Panc1 (cell line): Measurements from ENCODE around the gene TPPP. TPM values are rescaled to one million over a fixed set of nuclear protein-coding genes. Genes with fewer than 3 reads are reported as not detected.
A peak's percentile ranks its signal among the peaks of the same experiment; 100 is the strongest.
"Not testable (repeated sequence)": the region's sequence is repeated elsewhere in the genome, so short reads cannot be mapped to it uniquely, and the experiment has no call there.

Experiments used
- ATAC-seq: fragments of 200-7000 bp; cut with Tn5 transposase; 2 replicates; pipeline ENCODE4 v1.9.1; 2020; ENCODE audit warnings: mild to moderate bottlenecking, moderate library complexity
- BruUV-seq: library from RNA; stranded (reverse); fragments of 400-500 nt; replicated peaks from 2 replicates; lab custom pipeline; 2021; lab: Mats Ljungman, UMichigan
- CTCF ChIA-PET: fragments of 300-600 bp; sonication (Branson Sonifier 250); formaldehyde crosslinking; loops from one replicate; lab custom pipeline; 2022; ENCODE audit warnings: antibody characterized with exemption; lab: Charles Lee
- POLR2A ChIA-PET: fragments of 300-600 bp; sonication (Branson Sonifier 250); formaldehyde crosslinking; loops from one replicate; lab custom pipeline; 2022; ENCODE audit warnings: antibody characterized with exemption; lab: Charles Lee
- DNase-seq: peaks from one replicate; pipeline ENCODE4 v3.0.0-alpha.2; 2010; ENCODE audit warnings: low read depth, low spot score
- H3K27ac ChIP-seq: 2 replicates; pipeline ENCODE4 v1.5.1; 2011; ENCODE audit warnings: mild to moderate bottlenecking, low read length, inconsistent platforms
- H3K27me3 ChIP-seq: fragments of 200-500 bp; sonication (Bioruptor generic); 2 replicates; pipeline ENCODE4 v1.6.0; 2014; ENCODE audit warnings: low read length, inconsistent platforms; ENCODE audit not compliant: control insufficient read depth, insufficient read depth
- H3K36me3 ChIP-seq: fragments of 200-500 bp; sonication (Bioruptor generic); 2 replicates; pipeline ENCODE4 v1.5.1; 2014; ENCODE audit warnings: inconsistent platforms, mild to moderate bottlenecking, low read length, moderate library complexity; ENCODE audit not compliant: control insufficient read depth, insufficient read depth
- H3K4me1 ChIP-seq: 2 replicates; pipeline ENCODE4 v1.5.1; 2011; ENCODE audit warnings: inconsistent platforms, mild to moderate bottlenecking, low read length, moderate library complexity; ENCODE audit not compliant: control insufficient read depth, insufficient read depth
- H3K4me3 ChIP-seq, 2 experiments: 2 replicates each; pipeline ENCODE4 v1.5.1; 2011 to 2012; ENCODE audit warnings: low read depth in 2 of 2, low read length in 2 of 2, mild to moderate bottlenecking in 2 of 2, inconsistent platforms in 1 of 2, moderate library complexity in 1 of 2
- H3K9me3 ChIP-seq: fragments of 200-500 bp; sonication (Bioruptor generic); 2 replicates; pipeline ENCODE4 v1.5.1; 2014; ENCODE audit warnings: low read depth, mild to moderate bottlenecking, inconsistent platforms, low read length, moderate library complexity; ENCODE audit not compliant: control insufficient read depth, insufficient read depth
- POLR2AphosphoS5 ChIP-seq: IDR thresholded peaks from 2 replicates; pipeline ENCODE4 v1.6.1; 2012; ENCODE audit warnings: mild to moderate bottlenecking, low read depth, low read length, moderate library complexity
- SIN3A ChIP-seq: IDR thresholded peaks from 2 replicates; pipeline ENCODE4 v1.6.1; 2012; ENCODE audit warnings: low read depth, mild to moderate bottlenecking, low read length, moderate library complexity, borderline replicate concordance; ENCODE audit not compliant: insufficient read depth
- TCF7L2 ChIP-seq: IDR thresholded peaks from 2 replicates; pipeline ENCODE4 v1.6.1; 2011; ENCODE audit warnings: mild to moderate bottlenecking, low read depth, low read length, inconsistent platforms
- in situ Hi-C: cut with HindIII; loops from 2 replicates; pipeline ENCODE4 v1.10.0; 2016; ENCODE audit warnings: low sequenced_read_pairs, low pct_unique_long_range_greater_than_20kb
- intact Hi-C: fragments of 100-400 bp; cut with micrococcal nuclease; formaldehyde crosslinking; loops from one replicate; pipeline ENCODE4 v1.10.0; 2022; ENCODE audit not compliant: unreplicated experiment
- total RNA-seq: library from RNA; stranded (reverse); gene quantifications from one replicate; pipeline ENCODE4 v1.2.1, GENCODE V29; 2021; ENCODE audit not compliant: unreplicated experiment

TPPP gene
- total RNA-seq, 1 experiment from 2014 or later = 0.98 TPM

DNA sequence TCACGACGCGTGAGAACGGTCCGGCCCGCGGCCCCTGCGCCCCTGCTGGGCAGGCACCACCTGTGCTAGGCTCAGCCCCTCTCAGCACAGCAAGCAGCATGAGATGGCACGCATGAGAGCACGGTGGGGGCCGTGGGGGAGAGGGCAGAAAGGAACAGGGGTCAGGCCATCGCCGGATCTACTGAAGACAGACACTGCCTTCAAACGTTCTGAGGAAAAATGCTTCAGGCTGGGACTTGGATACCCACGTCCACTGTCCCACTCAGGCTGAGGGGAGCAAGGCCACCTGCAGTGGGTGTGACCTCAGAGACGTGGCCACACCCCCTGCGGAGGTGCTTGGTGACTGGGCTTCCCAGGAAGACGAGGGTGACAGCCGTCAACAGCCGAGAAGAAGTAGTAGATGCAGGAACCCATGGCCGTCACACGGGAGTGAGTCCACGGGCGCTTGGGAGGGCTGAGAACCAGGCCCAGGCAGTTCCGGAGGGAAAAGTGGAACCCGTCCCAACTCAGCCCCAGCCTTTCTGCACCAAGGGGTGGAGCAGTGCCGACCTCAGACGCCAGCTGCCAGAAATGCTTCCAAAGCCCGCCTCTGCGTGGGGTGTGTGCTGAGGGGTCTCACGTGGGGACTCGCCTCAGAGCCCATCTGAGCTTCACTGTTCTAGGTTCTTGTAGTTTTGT is 12.9 kb downstream of the TPPP start:
- H3K9me3 ChIP-seq, CTCF ChIA-PET, H3K27me3 ChIP-seq, in situ Hi-C loops, H3K4me3 ChIP-seq, DNase-seq, ATAC-seq, H3K4me1 ChIP-seq, H3K36me3 ChIP-seq, BruUV-seq, H3K27ac ChIP-seq, POLR2A ChIA-PET: not testable (repeated sequence)
- intact Hi-C loops = loop anchor here (10.0 kb wide), 1 partner anchor 95 kb away; no protein-coding TSS in a partner anchor

DNA sequence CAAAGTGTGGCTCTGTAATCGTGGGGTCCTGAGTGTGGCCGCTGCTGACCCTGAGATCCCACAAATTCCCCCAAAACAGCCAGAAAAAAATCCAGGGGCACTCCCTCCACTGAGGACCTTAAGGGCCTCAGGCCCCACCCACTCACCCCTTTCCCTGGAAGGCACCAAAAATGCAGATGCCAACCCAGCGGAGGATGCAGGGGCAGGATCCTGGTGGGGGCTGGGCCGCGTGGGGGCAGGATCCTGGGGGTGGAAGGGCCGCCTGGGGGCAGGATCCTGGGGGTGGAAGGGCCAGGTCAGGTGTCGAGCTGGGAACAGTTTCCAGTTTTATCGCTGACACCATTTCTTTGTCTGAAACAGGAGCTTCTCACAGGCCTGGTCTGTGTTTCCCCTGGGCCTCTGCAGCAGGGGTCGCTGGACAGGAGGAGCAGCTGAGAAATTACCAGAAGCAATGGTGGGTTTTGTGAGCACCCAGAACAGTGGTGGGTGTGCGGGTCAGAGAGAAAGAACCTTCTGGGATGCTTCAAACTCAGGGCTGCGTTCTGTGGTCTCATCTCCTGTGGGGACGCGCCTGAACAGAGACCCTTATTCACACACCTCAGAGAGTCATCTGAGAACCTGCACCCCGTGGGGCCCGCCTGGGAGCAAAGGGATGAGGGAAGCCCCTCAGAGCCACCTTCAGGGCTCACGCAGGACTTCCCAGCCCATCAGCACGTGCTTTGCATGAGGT is 13.8 kb downstream of the TPPP start:
- intact Hi-C loops, H3K4me3 ChIP-seq, DNase-seq, H3K27ac ChIP-seq, H3K36me3 ChIP-seq, H3K4me1 ChIP-seq, BruUV-seq, H3K27me3 ChIP-seq, POLR2A ChIA-PET, H3K9me3 ChIP-seq, in situ Hi-C loops, ATAC-seq, CTCF ChIA-PET: not testable (repeated sequence)

- H3K36me3 ChIP-seq, ATAC-seq, BruUV-seq, intact Hi-C loops, in situ Hi-C loops, DNase-seq, H3K9me3 ChIP-seq, CTCF ChIA-PET, H3K4me1 ChIP-seq, POLR2A ChIA-PET, H3K4me3 ChIP-seq, H3K27ac ChIP-seq, H3K27me3 ChIP-seq: not testable (repeated sequence)
These were observed 14.6 kb downstream of the TPPP start for GRCh38 chr5:678521-678920.

GRCh38 chr5:677131-678101 is 15.7 kb downstream of the TPPP start:
- POLR2A ChIA-PET = no interaction called here
- Histone ChIP-seq H3K9me3 (no peaks in the 10 kb centered on the region), H3K36me3 (no peaks in the 10 kb centered on the region), H3K27ac (no peak overlapping the region), H3K27me3 (no peaks in the 10 kb centered on the region), H3K4me3 (no peak overlapping the region), H3K4me1 (peaks cover 17% of the 10 kb centered on the region)
- DNase-seq (no peak), ATAC-seq (no peak)
- BruUV-seq = no TSS peak
- intact Hi-C loops (no loop called here), in situ Hi-C loops (no loop called here)
- CTCF ChIA-PET = no interaction called here
- no peak for TF ChIP-seq SIN3A
- TF ChIP-seq TCF7L2 = no peak
- TF ChIP-seq POLR2AphosphoS5 = 0 out of 2 replicates have a peak, but pooled peaks have one; percentile 8
